ENCODE results near the gene CYP21A2.
"Not testable (repeated sequence)": the region's sequence is repeated elsewhere in the genome, so short reads cannot be mapped to it uniquely, and the experiment has no call there.

GRCh38 chr6:32022100-32022499 lies 16.1 kb upstream of the CYP21A2 start:
- TF ChIP-seq CTCF (conservative IDR thresholded peaks at IDR 0.05 in 1 of 2, IDR thresholded peaks at IDR 0.05 in 1 of 2; ENCODE audit: extremely low read depth in 1 of 2, insufficient read depth in 1 of 2, low read depth in 1 of 2, low read length in 2 of 2); EZH2 (IDR thresholded peaks at IDR 0.05; ENCODE audit: borderline replicate concordance, low read length): not testable (repeated sequence)

Data from mammary epithelial cell (primary cell).